HL-60 (cell line): Measurements from ENCODE around the gene TENT4A.
"Not testable (repeated sequence)": the region's sequence is repeated elsewhere in the genome, so short reads cannot be mapped to it uniquely, and the experiment has no call there.

Experiments used
- DNase-seq, 2 experiments: peaks; one replicate each; pipeline ENCODE4 v3.0.0-alpha.2; 2010 to 2020; ENCODE audit warnings: low read depth in 1 of 2, low spot score in 1 of 2
- H3K27ac ChIP-seq: fragments of 250-450 bp; sonication (Bioruptor Pico); replicated peaks from 2 replicates; pipeline ENCODE4 v1.5.1; 2020; ENCODE audit warnings: mild to moderate bottlenecking, moderate library complexity
- H3K27me3 ChIP-seq: fragments of 250-450 bp; sonication (Bioruptor Pico); 2 replicates; pipeline ENCODE4 v1.5.1; 2021; ENCODE audit warnings: mild to moderate bottlenecking, moderate library complexity; ENCODE audit not compliant: insufficient read depth, poor library complexity, severe bottlenecking
- H3K4me3 ChIP-seq: replicated peaks from 2 replicates; pipeline ENCODE4 v1.5.1; 2011; ENCODE audit warnings: mild to moderate bottlenecking, control low read depth, low read length; ENCODE audit not compliant: insufficient read depth
- GABPA ChIP-seq: IDR thresholded peaks from 2 replicates; pipeline ENCODE4 v1.6.1; 2012; ENCODE audit warnings: low read depth
- POLR2AphosphoS5 ChIP-seq: IDR thresholded peaks from 2 replicates; pipeline ENCODE4 v1.6.1; 2012; ENCODE audit warnings: low read depth
- SPI1 ChIP-seq: IDR thresholded peaks from 2 replicates; pipeline ENCODE4 v1.6.1; 2012; ENCODE audit warnings: low read depth, mild to moderate bottlenecking, borderline replicate concordance
- TF ChIP-seq, protein P1 (sequence below): IDR thresholded peaks from 2 replicates; pipeline ENCODE4 v1.6.1; 2012; ENCODE audit warnings: low read depth; ENCODE audit not compliant: insufficient replicate concordance
- TF ChIP-seq, protein P2 (sequence below): IDR thresholded peaks from one replicate; pipeline ENCODE4 v1.5.1; 2011; ENCODE audit warnings: low read length, control low read depth, inconsistent platforms; ENCODE audit not compliant: insufficient read depth

The TENT4A gene

DNA sequence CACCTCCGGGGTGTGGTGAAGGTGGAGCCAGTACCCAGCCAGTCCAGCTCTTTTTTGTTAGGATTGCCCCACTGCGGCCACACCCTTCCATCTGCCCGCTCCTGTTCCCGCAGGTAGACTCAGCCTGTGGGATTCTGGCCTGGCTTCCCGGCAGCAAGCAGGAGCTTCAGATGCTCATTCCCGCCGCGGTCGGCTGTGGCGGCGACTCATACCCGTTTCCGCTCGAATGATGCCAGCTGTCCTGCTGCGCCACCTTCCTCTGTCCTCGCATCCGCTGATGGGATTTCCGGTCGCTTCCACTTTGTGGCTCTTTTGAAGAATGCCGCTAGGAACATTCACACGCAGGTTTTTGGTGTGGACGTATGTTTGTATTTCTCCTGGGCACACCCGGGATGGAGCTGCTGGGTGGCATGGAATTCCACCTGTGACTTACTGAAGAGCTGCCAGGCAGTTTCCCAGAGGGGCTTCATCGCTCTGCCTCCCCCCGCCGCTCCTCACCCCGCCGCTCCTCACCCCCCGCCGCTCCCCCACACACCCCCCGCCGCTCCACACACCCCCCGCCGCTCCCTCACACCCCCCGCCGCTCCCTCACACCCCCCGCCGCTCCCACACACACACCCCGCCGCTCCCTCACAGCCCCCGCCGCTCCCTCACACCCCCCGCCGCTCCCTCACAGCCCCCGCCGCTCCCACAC lies 60.3 kb downstream of the TENT4A start:
- no peak overlapping the region for H3K27ac ChIP-seq
- DNase-seq, result no peak
- no peak overlapping the region for H3K4me3 ChIP-seq
- TF ChIP-seq, protein P1, sequence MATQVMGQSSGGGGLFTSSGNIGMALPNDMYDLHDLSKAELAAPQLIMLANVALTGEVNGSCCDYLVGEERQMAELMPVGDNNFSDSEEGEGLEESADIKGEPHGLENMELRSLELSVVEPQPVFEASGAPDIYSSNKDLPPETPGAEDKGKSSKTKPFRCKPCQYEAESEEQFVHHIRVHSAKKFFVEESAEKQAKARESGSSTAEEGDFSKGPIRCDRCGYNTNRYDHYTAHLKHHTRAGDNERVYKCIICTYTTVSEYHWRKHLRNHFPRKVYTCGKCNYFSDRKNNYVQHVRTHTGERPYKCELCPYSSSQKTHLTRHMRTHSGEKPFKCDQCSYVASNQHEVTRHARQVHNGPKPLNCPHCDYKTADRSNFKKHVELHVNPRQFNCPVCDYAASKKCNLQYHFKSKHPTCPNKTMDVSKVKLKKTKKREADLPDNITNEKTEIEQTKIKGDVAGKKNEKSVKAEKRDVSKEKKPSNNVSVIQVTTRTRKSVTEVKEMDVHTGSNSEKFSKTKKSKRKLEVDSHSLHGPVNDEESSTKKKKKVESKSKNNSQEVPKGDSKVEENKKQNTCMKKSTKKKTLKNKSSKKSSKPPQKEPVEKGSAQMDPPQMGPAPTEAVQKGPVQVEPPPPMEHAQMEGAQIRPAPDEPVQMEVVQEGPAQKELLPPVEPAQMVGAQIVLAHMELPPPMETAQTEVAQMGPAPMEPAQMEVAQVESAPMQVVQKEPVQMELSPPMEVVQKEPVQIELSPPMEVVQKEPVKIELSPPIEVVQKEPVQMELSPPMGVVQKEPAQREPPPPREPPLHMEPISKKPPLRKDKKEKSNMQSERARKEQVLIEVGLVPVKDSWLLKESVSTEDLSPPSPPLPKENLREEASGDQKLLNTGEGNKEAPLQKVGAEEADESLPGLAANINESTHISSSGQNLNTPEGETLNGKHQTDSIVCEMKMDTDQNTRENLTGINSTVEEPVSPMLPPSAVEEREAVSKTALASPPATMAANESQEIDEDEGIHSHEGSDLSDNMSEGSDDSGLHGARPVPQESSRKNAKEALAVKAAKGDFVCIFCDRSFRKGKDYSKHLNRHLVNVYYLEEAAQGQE, result no peak
- TF ChIP-seq GABPA, result no peak
- TF ChIP-seq SPI1, result no peak
- TF ChIP-seq, protein P2, sequence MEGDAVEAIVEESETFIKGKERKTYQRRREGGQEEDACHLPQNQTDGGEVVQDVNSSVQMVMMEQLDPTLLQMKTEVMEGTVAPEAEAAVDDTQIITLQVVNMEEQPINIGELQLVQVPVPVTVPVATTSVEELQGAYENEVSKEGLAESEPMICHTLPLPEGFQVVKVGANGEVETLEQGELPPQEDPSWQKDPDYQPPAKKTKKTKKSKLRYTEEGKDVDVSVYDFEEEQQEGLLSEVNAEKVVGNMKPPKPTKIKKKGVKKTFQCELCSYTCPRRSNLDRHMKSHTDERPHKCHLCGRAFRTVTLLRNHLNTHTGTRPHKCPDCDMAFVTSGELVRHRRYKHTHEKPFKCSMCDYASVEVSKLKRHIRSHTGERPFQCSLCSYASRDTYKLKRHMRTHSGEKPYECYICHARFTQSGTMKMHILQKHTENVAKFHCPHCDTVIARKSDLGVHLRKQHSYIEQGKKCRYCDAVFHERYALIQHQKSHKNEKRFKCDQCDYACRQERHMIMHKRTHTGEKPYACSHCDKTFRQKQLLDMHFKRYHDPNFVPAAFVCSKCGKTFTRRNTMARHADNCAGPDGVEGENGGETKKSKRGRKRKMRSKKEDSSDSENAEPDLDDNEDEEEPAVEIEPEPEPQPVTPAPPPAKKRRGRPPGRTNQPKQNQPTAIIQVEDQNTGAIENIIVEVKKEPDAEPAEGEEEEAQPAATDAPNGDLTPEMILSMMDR, result no peak
- no peak for TF ChIP-seq POLR2AphosphoS5
- H3K27me3 ChIP-seq, result peaks cover 7% of the 10 kb centered on the region

DNA sequence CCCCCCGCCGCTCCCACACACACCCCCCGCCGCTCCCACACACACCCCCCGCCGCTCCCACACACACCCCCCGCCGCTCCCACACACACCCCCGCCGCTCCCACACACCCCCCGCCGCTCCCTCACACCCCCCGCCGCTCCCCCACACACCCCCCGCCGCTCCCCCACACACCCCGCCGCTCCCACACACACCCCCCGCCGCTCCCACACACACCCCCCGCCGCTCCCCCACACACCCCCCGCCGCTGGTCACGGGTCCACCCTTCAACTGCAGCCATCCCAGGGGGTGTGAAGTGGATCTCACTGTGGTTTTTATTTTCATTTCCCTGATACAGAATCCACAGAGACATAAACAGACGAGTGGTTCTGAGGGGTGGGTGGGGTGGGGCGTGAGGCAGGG lies 61.0 kb downstream of the TENT4A start:
- not testable (repeated sequence) for DNase-seq, H3K27me3 ChIP-seq, H3K4me3 ChIP-seq, H3K27ac ChIP-seq

DNA sequence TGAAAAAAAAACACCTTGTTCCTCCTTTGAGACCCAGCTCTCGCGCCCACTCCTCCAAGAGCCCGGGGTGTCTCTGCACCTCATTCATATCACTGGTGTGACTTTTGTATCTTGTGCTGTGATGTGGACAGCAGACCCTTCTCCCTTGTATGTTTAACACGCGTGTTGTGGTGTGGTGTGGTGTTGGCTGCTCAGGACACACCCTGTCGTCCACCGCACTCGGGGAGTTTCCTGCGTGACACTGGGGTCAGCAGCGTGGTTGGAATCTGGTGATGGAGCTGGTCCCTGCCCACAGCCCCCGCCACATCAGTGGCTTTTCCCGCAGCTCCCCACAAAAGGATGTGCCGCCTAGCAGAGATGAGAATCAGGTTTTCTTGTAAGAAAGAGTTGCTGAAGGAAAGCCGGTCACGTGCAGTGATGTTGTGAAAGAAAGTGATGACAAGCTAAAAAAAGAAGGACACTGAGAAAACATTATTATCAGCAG lies 61.5 kb downstream of the TENT4A start:
- TF ChIP-seq, protein P2, result no peak
- TF ChIP-seq GABPA, result no peak
- no peak for TF ChIP-seq SPI1
- TF ChIP-seq, protein P1, result no peak
- no peak for TF ChIP-seq POLR2AphosphoS5
- Histone ChIP-seq H3K4me3 (no peak overlapping the region), H3K27me3 (peaks cover 7% of the 10 kb centered on the region), H3K27ac (no peak overlapping the region)
- DNase-seq, result no peak

DNA sequence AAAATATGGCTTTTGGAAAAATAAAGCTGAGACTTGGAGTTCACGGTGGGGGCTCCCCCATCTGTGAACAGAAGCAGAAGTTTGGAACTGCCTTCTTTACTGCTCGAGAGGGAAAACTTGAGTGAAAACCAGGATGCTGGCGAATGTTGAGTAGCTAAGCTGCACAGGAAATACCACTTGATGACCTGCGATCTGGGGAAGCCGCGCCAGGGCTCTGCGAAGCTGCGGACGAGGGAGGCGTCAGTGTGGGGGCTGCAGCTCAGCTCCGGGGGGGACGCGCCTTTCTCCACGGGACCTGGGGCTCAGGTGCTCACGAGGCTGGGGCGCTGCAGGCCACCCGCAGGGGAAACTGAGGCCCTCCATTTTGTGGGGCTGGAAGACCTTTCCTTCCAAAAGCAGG lies 62.3 kb downstream of the TENT4A start:
- Histone ChIP-seq H3K4me3 (no peak overlapping the region), H3K27me3 (peaks cover 7% of the 10 kb centered on the region), H3K27ac (no peak overlapping the region)
- no peak for DNase-seq
- TF ChIP-seq, protein P2, result no peak
- TF ChIP-seq, protein P1, result no peak
- TF ChIP-seq SPI1 (no peak), POLR2AphosphoS5 (no peak), GABPA (no peak)
